NK-92 treated with Interleukin-12 subunit alpha and Interleukin-12 subunit beta, amount 100 ng/mL, for 24 hours (cell line): Measurements from ENCODE around the gene SLC20A1.

Experiments used
- DNase-seq: peaks from one replicate; lab custom pipeline; 2025; lab: John Stamatoyannopoulos, UW

Gene SLC20A1

DNA sequence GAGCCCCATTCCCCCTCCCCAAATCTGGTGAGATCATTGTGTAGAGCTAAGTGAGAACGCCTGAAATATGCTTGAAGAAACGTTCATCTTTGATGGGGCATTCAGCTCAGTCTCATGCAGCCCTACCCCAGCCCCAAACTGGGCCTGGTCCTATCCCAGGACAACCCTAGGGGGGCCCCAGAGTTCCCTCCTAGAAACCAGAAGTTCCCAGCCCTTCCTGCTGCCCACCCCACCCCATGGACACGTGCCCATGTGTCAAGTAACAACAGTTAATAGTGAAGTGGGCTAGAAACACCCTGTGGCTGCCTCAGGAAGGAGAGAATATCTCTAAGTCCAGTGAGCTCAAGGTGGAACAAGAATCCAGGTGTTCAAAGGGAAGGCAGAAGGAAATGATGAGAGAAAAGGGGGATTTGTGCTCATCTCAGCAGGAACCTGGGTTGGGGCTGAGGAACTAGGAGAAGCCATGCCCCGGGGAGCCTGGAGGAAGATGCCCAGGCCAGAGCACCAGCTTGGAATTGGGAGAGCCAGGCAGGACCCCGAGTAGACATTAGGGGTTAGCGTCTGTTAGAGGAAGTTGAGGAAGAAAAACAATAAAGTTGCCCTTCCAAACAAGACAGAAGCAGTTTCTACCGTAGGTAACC lies 20.1 kb upstream of the SLC20A1 start:
- DNase-seq, result no peak

GRCh38 chr2:112626604-112627059 lies 19.1 kb upstream of the SLC20A1 start:
- peak; percentile 58 for DNase-seq

- peak; percentile 35 for DNase-seq
Observed at GRCh38 chr2:112627060-112628040, 18.4 kb upstream of the SLC20A1 start.

DNA sequence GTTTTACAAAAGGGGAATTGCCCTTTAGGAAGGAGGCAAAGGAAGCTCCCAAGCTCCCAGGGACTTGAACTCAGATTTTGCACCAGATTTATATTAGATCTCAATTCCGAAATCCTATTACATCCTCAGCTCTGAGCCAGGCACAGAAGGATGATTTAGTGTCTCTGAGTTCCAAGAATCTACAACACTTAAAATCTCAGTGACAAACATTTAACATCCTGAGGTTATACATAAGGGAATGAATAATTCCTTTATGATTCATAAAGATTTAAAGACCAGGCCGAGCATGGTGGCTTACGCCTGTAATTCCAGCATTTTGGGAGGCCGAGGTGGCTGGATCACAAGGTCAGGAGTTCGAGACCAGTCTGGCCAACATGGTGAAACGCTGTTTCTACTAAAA lies 16.5 kb upstream of the SLC20A1 start:
- no peak for DNase-seq

- no peak for DNase-seq
Observed at GRCh38 chr2:112629823-112630222, 15.9 kb upstream of the SLC20A1 start.

- DNase-seq, result no peak
Observed at GRCh38 chr2:112630268-112630667, 15.5 kb upstream of the SLC20A1 start.

- DNase-seq, result no peak
Observed at GRCh38 chr2:112633708-112634107, 12.0 kb upstream of the SLC20A1 start.

DNA sequence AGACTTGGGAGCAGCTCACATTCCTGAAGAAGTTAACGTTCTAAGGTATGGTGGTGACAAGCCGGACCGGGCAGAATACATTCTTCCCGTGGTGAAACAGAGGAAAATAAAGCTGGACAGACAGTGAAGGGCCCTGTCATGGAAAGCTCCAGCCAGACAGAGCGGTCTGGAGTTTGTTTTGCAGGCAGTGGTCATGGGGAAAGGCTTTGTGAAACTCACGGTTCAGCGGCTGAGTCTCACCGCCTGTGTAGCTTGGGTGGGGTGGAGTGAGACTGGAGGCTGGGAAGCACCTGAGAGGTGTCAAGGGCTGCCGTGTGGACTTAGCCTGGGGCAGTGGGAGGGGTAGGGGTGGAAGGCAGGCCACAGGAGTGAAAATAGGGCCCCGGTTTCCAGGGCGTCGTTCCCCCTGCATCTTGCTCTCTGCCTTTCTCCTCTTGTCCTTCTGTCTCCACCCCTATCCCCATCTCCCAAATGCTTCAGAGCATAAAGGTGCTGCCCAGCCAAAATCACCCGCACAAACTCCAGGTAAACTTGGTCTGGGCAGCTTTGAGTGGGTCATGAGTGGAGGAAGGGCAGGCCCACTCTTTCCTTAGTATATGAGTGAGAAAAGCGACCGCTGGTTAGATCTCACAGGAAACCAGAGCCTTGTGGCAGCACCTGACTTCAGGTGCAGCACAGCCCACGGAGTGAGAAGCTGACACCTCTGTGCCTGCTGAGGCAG lies 11.4 kb upstream of the SLC20A1 start:
- no peak for DNase-seq

GRCh38 chr2:112634874-112635157 lies 10.9 kb upstream of the SLC20A1 start:
- peak; percentile 23 for DNase-seq

GRCh38 chr2:112636605-112637288 lies 9.0 kb upstream of the SLC20A1 start:
- DNase-seq, result peak; percentile 50

DNA sequence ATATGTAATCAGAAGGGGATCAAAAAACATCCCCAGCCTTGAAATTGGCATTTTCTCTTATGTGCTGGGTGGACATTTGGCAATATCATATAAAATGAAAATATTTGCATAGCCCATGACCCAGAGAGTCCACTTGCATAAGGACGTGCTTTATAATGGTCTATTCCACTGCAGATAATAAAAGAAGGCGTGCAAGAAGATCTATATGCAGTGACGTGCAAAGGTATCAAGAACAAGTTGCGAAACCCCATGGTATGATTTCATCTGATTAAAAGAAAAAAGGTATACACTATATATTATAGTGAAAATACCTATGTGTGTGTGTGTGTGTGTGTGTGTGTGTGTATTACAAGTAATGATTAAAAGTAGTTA lies 8.5 kb upstream of the SLC20A1 start:
- no peak for DNase-seq

DNA sequence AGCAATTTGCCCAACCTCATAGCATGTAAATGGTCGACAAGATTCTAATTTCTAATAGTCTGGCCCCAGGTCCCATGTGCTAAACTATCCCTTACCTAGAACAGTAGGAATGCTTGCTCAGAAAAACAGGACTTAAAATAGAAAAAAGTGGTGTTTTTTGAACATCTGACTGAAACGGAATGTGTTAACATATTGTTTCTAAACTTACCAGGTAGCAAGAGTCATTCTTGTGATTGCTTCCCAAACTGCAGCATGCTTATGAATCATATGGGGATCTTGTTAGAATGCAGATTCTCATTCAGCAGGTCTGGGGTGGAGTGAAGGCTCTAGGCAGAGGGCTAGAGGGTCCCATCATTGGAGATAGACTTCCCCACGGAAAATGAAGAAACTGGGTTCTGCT lies 5.8 kb upstream of the SLC20A1 start:
- DNase-seq, result no peak

DNA sequence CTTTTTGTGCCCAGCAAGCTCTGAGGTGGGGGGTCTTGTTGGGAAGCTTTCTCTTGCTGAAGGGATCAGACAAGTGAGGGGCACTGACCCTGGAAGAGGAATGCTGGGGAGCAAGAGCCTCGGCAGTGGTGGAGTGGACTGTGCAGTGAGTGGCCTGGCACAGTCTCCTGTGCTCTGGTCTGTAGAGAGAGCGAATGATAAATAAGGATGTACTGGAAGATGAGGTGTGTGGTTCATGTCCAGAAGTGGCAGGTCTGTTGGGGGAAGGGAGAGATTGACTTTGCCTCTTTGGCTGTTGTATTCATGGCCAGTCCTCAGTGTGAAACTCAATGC lies 5.3 kb upstream of the SLC20A1 start:
- DNase-seq, result no peak

DNA sequence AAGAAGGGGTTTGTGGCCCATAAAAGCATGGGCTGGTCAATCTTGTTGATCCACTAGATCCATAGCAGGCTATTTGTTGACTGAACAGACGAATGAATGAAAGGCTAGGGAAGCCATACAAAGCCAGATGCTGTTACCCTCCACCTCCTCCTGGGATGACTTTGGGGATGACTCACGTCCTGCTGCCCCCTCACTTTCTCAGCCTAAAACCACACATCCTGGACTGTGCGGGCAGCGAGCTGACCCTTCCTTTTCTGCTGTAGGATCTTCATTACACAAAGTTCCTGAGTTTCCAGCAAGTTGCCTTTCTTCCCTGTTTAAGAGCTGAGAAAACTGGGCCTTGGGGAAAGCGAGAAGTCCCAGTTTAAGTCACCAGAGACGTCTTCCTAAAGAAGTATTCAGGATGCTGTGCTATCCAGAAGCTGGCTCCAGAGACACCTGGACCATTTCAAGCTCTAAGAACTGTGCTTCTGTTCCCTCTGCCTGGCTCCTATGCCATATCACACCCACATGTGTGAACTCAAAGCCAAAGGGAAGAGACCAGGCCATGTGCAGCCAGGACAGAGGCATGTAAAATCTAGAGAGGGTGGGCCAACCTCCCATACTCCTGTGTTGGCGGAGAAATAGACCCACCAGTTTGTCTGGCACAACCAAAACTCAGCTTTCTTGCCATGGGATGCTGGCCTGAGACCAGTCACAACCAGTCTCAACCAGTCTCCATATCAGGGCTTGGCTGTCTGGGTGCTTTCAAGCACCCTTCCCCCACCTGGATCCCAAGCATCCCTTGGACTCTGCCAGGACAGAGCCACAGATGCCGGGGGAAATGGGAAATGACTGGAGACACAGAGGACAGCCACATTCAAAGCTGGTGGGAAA lies 4.7 kb upstream of the SLC20A1 start:
- no peak for DNase-seq

DNA sequence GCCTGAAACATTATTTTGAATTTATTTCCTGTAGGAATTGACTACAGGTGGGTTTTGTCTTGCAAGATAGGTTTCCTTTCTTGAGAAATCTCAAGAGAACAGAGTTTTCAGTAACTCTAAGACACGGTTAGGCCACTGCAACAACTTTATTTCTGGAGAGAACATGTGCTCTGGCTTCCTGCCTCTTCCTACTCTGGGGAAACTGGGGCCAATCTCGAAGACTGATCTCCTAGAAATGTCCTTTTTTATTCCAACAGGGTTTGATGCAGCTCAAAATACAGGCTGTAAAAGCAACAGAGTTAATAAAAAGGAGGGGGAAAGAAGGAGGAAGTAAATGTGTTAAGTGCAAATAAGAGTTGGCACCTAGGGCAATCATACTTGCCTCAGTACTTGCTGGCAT lies 4.0 kb upstream of the SLC20A1 start:
- no peak for DNase-seq

GRCh38 chr2:112642561-112642960 lies 3.2 kb upstream of the SLC20A1 start:
- no peak for DNase-seq

- no peak for DNase-seq
Observed at GRCh38 chr2:112642966-112643365, 2.8 kb upstream of the SLC20A1 start.

GRCh38 chr2:112643488-112643887 lies 2.3 kb upstream of the SLC20A1 start:
- no peak for DNase-seq

- no peak for DNase-seq
Observed at GRCh38 chr2:112644155-112644932, 1.4 kb upstream of the SLC20A1 start.

DNA sequence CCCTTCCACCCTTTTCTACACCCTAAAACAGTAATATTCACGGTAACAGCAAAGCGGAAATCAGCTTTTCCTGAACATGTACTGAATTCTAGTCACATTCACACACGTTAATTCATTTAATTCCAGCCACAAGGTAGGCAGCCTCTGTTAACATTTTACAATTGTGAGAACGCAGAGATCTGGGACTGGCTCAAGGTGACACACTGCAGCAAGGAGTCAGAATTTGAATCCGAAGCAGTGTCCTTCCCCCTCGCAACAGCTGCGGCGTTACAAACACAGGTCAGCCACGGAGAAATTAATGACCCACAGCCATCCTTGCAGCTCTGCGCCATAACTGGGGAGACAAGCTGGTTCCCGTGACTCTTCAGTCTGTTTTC lies 818 bp upstream of the SLC20A1 start:
- DNase-seq, result no peak
